ENCODE data around the gene MACROD2. TPM values are rescaled to one million over a fixed set of nuclear protein-coding genes. Genes with fewer than 3 reads are reported as not detected.
"Not testable (repeated sequence)": the region's sequence is repeated elsewhere in the genome, so short reads cannot be mapped to it uniquely, and the experiment has no call there.

The MACROD2 gene
- total RNA-seq, 2 experiments from 2014 or later = not detected

DNA sequence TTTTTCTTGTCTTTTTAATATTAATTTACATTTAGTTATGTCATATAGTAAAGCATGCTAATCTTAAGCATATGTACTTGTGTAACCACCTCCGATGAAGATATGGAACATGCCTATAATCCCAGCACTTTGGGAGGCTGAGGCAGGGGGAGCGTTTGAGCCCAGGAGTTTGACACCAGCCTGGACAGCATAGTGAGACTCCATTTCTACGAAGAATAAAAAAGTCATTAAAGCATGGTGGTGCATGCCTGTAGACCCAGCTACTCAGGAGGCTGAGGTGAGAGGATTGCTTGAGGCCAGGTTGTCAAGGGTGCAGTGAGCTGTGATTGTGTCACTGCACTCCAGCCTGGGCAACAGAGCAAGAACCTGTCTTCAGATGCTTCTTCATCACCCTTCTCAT is 970.9 kb downstream of the MACROD2 start:
- ChIA-PET POLR2A (no interaction called here), CTCF (no interaction called here)
- Mint-ChIP-seq H3K27me3 (no peaks in the 10 kb centered on the region), H3K36me3 (no peaks in the 10 kb centered on the region), H3K27ac (no peak overlapping the region), H3K9me3 (peaks cover 12% of the 10 kb centered on the region), H3K4me1 (ENCODE audit: low read depth) (no peaks in the 10 kb centered on the region), H3K4me3 (no peak overlapping the region)
- DNase-seq = no peak
- intact Hi-C loops (cut with micrococcal nuclease) = no loop called here

- no peaks in the 10 kb centered on the region for H3K27me3 Mint-ChIP-seq
- no peaks in the 10 kb centered on the region for H3K36me3 Mint-ChIP-seq
- POLR2A ChIA-PET = no interaction called here
- peaks cover 12% of the 10 kb centered on the region for H3K9me3 Mint-ChIP-seq
- no peak overlapping the region for H3K27ac Mint-ChIP-seq
- no peaks in the 10 kb centered on the region for H3K4me1 Mint-ChIP-seq (ENCODE audit: low read depth)
- H3K4me3 Mint-ChIP-seq = no peak overlapping the region
- intact Hi-C loops (cut with micrococcal nuclease) = no loop called here
- CTCF ChIA-PET = no interaction called here
- no peak for DNase-seq
Observed at GRCh38 chr20:14966808-14967207, 971.5 kb downstream of the MACROD2 start.

DNA sequence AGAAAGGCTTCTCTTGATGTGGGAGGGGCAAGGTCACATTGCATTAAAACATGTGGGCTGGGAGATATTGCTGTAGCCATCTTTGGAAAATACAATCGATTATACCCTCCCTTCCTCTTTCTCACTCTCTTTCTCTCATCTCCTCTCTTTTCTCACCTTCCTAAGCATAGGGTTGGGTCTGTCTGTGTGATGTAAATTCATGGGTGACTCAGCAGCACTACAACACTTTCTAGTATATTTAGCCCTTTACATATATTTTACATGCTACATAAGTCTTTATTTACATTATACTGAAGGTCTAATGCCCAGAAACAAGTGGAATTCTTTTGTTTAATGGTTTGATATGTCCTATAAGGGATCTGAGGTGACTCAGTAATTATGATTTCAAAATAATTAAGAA is 976.9 kb downstream of the MACROD2 start:
- no peak overlapping the region for H3K27ac Mint-ChIP-seq
- DNase-seq = no peak
- intact Hi-C loops (cut with micrococcal nuclease) = no loop called here
- H3K9me3 Mint-ChIP-seq = peaks cover 21% of the 10 kb centered on the region
- no peak overlapping the region for H3K4me3 Mint-ChIP-seq
- no peaks in the 10 kb centered on the region for H3K4me1 Mint-ChIP-seq (ENCODE audit: low read depth)
- no peaks in the 10 kb centered on the region for H3K27me3 Mint-ChIP-seq
- ChIA-PET CTCF (no interaction called here), POLR2A (no interaction called here)
- H3K36me3 Mint-ChIP-seq = no peaks in the 10 kb centered on the region

GRCh38 chr20:14972690-14973089 is 977.4 kb downstream of the MACROD2 start:
- intact Hi-C loops (cut with micrococcal nuclease) = no loop called here
- no peaks in the 10 kb centered on the region for H3K4me1 Mint-ChIP-seq (ENCODE audit: low read depth)
- H3K4me3 Mint-ChIP-seq = no peak overlapping the region
- H3K27me3 Mint-ChIP-seq = no peaks in the 10 kb centered on the region
- H3K9me3 Mint-ChIP-seq = peaks cover 21% of the 10 kb centered on the region
- CTCF ChIA-PET = no interaction called here
- no peak for DNase-seq
- no peak overlapping the region for H3K27ac Mint-ChIP-seq
- POLR2A ChIA-PET = no interaction called here
- no peaks in the 10 kb centered on the region for H3K36me3 Mint-ChIP-seq

DNA sequence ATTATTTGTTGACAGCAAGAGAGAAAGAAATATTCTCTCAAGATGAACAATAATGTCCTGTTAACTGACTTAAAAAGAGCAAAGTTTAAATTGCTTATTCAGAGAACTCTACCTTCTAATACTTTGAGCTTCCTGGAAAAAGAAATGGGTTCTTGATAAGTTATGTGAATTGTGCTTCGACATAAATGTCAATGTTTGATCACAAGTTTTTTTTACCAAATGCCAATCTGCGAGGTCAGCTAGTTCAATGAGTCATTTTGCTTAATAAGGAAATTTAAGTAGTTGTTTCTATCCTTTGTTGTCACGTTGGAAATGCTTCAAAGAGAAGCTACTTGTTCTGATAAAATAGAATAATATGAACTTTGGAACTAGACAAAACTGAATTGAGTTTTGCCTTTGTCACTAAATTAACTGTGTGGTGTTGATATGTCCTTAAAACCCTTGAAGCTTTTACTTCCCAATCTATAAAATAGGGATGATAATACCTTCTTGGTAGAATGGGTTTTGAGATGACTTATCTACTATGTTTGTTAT is 984.2 kb downstream of the MACROD2 start:
- intact Hi-C loops (cut with micrococcal nuclease) = no loop called here
- Mint-ChIP-seq H3K27ac (no peak overlapping the region), H3K36me3 (no peaks in the 10 kb centered on the region), H3K9me3 (peaks cover 44% of the 10 kb centered on the region), H3K27me3 (no peaks in the 10 kb centered on the region), H3K4me1 (ENCODE audit: low read depth) (no peaks in the 10 kb centered on the region), H3K4me3 (no peak overlapping the region)
- ChIA-PET CTCF (no interaction called here), POLR2A (no interaction called here)
- DNase-seq = no peak

- POLR2A ChIA-PET; intact Hi-C loops (cut with micrococcal nuclease); H3K4me3 Mint-ChIP-seq; DNase-seq; H3K4me1 Mint-ChIP-seq (ENCODE audit: low read depth); H3K36me3 Mint-ChIP-seq; H3K27ac Mint-ChIP-seq; CTCF ChIA-PET; H3K27me3 Mint-ChIP-seq: not testable (repeated sequence)
- H3K9me3 Mint-ChIP-seq = peaks cover 43% of the 10 kb centered on the region
Observed at GRCh38 chr20:14981486-14981885, 986.2 kb downstream of the MACROD2 start.

DNA sequence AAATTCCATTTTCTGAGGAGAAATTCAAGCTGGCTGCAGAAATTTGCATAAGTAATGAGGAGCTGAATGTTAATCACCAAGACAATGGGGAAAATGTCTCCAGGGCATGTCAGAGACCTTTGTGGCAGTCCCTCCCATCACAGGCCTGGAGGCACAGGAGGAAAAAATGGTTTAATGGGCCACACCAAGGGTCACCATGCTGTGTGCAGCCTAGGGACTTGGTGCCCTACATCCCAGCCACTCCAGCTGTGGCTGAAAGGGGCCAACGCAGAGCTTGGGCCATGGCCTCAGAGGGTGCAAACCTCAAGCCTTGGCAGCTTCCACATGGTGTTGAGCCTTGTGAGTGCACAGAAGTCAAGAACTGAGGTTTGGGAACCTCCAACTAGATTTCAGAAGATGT is 987.0 kb downstream of the MACROD2 start:
- POLR2A ChIA-PET; H3K27ac Mint-ChIP-seq; intact Hi-C loops (cut with micrococcal nuclease); H3K36me3 Mint-ChIP-seq; H3K4me1 Mint-ChIP-seq (ENCODE audit: low read depth); CTCF ChIA-PET; H3K4me3 Mint-ChIP-seq; H3K27me3 Mint-ChIP-seq; DNase-seq: not testable (repeated sequence)
- H3K9me3 Mint-ChIP-seq = peaks cover 44% of the 10 kb centered on the region

DNA sequence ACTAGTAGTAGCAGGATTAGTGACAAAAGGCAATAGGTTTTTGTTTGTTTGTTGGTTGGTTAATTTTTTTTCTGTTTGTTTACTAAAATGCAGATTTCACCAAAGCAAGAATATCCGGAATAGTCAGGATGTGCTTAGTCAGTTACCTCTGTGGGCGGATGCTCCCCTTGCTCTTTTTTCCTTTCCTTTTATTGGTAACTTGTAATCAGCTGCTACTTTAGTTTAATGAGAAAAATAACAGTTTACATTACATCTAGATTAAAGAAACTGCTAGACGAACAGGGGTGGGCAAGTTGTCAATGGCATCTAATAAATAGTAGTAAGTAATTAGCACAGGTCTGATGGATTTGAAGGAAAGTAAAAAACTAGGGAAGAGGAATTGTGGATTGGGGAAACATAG is 989.0 kb downstream of the MACROD2 start:
- H3K27ac Mint-ChIP-seq = no peak overlapping the region
- DNase-seq = no peak
- H3K36me3 Mint-ChIP-seq = no peaks in the 10 kb centered on the region
- CTCF ChIA-PET = no interaction called here
- no peak overlapping the region for H3K4me3 Mint-ChIP-seq
- intact Hi-C loops (cut with micrococcal nuclease) = no loop called here
- no peaks in the 10 kb centered on the region for H3K4me1 Mint-ChIP-seq (ENCODE audit: low read depth)
- POLR2A ChIA-PET = no interaction called here
- no peaks in the 10 kb centered on the region for H3K27me3 Mint-ChIP-seq
- peaks cover 45% of the 10 kb centered on the region for H3K9me3 Mint-ChIP-seq

GRCh38 chr20:14984768-14985622 is 989.7 kb downstream of the MACROD2 start:
- Mint-ChIP-seq H3K27me3 (no peaks in the 10 kb centered on the region), H3K36me3 (no peaks in the 10 kb centered on the region), H3K4me3 (no peak overlapping the region), H3K4me1 (ENCODE audit: low read depth) (no peaks in the 10 kb centered on the region), H3K9me3 (peaks cover 46% of the 10 kb centered on the region), H3K27ac (no peak overlapping the region)
- POLR2A ChIA-PET = no interaction called here
- DNase-seq = no peak
- CTCF ChIA-PET = no interaction called here
- intact Hi-C loops (cut with micrococcal nuclease) = no loop called here

DNA sequence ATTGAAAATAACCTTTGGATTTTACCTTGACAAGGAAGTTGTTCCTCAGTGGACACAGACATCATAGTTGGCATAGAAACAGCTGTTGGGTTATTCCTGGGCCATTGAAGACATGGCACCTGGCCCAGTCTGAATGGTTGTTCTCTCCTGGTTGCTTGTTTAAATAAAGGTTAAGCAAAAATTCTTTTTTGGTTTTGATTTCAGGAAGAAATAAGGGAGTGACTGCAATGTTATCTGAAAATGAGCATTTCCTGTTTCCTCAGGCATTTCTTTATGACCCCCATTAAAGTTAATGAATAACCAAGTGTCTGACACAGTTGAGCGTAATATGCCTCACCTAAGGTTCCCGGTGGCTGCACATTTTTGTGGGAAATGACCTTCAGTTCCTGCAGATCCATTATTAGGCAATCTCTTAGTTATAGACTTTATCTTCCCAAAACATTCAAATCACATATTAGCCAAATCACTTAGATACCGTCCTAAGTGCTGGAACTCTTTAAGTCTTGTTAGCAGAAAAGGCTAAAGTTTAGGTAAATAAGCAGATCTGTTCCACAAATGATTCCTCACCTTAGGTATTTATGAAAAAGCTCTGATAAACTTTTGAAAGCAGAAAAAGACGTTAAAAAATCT is 990.8 kb downstream of the MACROD2 start:
- Mint-ChIP-seq H3K4me1 (ENCODE audit: low read depth) (no peaks in the 10 kb centered on the region), H3K9me3 (peaks cover 45% of the 10 kb centered on the region), H3K4me3 (no peak overlapping the region), H3K27ac (no peak overlapping the region), H3K27me3 (no peaks in the 10 kb centered on the region), H3K36me3 (no peaks in the 10 kb centered on the region)
- intact Hi-C loops (cut with micrococcal nuclease) = no loop called here
- ChIA-PET CTCF (no interaction called here), POLR2A (no interaction called here)
- DNase-seq = no peak

GRCh38 chr20:14986656-14987055 is 991.3 kb downstream of the MACROD2 start:
- H3K4me3 Mint-ChIP-seq = no peak overlapping the region
- H3K27ac Mint-ChIP-seq = no peak overlapping the region
- H3K27me3 Mint-ChIP-seq = no peaks in the 10 kb centered on the region
- H3K4me1 Mint-ChIP-seq (ENCODE audit: low read depth) = no peaks in the 10 kb centered on the region
- DNase-seq = no peak
- ChIA-PET CTCF (no interaction called here), POLR2A (no interaction called here)
- intact Hi-C loops (cut with micrococcal nuclease) = no loop called here
- no peaks in the 10 kb centered on the region for H3K36me3 Mint-ChIP-seq
- peaks cover 43% of the 10 kb centered on the region for H3K9me3 Mint-ChIP-seq

GRCh38 chr20:14989535-14990290 is 994.4 kb downstream of the MACROD2 start:
- intact Hi-C loops (cut with micrococcal nuclease) = no loop called here
- Mint-ChIP-seq H3K36me3 (no peaks in the 10 kb centered on the region), H3K9me3 (peaks cover 19% of the 10 kb centered on the region), H3K27ac (no peak overlapping the region), H3K4me1 (ENCODE audit: low read depth) (no peaks in the 10 kb centered on the region), H3K4me3 (no peak overlapping the region), H3K27me3 (no peaks in the 10 kb centered on the region)
- CTCF ChIA-PET = no interaction called here
- POLR2A ChIA-PET = no interaction called here
- DNase-seq = no peak
